Progenitor cell of endocrine pancreas (in vitro differentiated cells): ENCODE measurements around the gene FAS. TPM values are rescaled to one million over a fixed set of nuclear protein-coding genes. Genes with fewer than 3 reads are reported as not detected.

Experiments
- DNase-seq: peaks from one replicate; pipeline ENCODE4 v3.0.0; 2021; ENCODE audit warnings: low spot score; ENCODE audit not compliant: unreplicated experiment
- H3K27ac Mint-ChIP-seq: 2 replicates; pipeline ENCODE4 v1.8.0; 2021; ENCODE audit warnings: mild to moderate bottlenecking, moderate library complexity, mixed read lengths
- H3K27me3 Mint-ChIP-seq: 2 replicates; pipeline ENCODE4 v1.8.0; 2021; ENCODE audit warnings: mixed read lengths
- H3K36me3 Mint-ChIP-seq: 2 replicates; pipeline ENCODE4 v1.8.0; 2022; ENCODE audit warnings: mixed read lengths; ENCODE audit not compliant: insufficient read depth
- H3K4me1 Mint-ChIP-seq: 2 replicates; pipeline ENCODE4 v1.8.0; 2021; ENCODE audit warnings: low read depth, mixed read lengths
- H3K4me3 Mint-ChIP-seq: 2 replicates; pipeline ENCODE4 v1.8.0; 2021; ENCODE audit warnings: low read depth, mild to moderate bottlenecking, moderate library complexity, mixed read lengths
- H3K9me3 Mint-ChIP-seq: 2 replicates; pipeline ENCODE4 v1.8.0; 2021; ENCODE audit warnings: low read depth, mixed read lengths
- CTCF ChIP-seq: fragments of 200-600 bp; sonication (generic); IDR thresholded peaks from one replicate; pipeline ENCODE4 v1.5.0; 2021; ENCODE audit warnings: antibody characterized with exemption, mild to moderate bottlenecking; ENCODE audit not compliant: unreplicated experiment
- total RNA-seq: library from RNA; stranded (reverse); gene quantifications from 2 replicates; pipeline ENCODE4 v1.2.1, GENCODE V29; 2021

FAS gene
- total RNA-seq, 1 donor from 2014 or later, result 1.9 TPM

- Mint-ChIP-seq H3K4me3 (no peak overlapping the region), H3K27ac (no peak overlapping the region), H3K27me3 (peaks cover 34% of the 10 kb centered on the region), H3K9me3 (no peaks in the 10 kb centered on the region), H3K36me3 (no peaks in the 10 kb centered on the region), H3K4me1 (peaks cover 5% of the 10 kb centered on the region)
- no peak for DNase-seq
- no peak for TF ChIP-seq CTCF
Measured at GRCh38 chr10:89035461-89035860, 44.9 kb downstream of the FAS start.

GRCh38 chr10:89037096-89037495, 46.5 kb downstream of the FAS start:
- Mint-ChIP-seq H3K36me3 (no peaks in the 10 kb centered on the region), H3K27ac (no peak overlapping the region), H3K9me3 (no peaks in the 10 kb centered on the region), H3K4me3 (no peak overlapping the region), H3K4me1 (peaks cover 2% of the 10 kb centered on the region), H3K27me3 (peaks cover 22% of the 10 kb centered on the region)
- TF ChIP-seq CTCF, result no peak
- no peak for DNase-seq

- Mint-ChIP-seq H3K27me3 (peaks cover 4% of the 10 kb centered on the region), H3K4me1 (no peaks in the 10 kb centered on the region), H3K27ac (no peak overlapping the region), H3K36me3 (no peaks in the 10 kb centered on the region), H3K4me3 (no peak overlapping the region), H3K9me3 (no peaks in the 10 kb centered on the region)
- no peak for TF ChIP-seq CTCF
- no peak for DNase-seq
Measured at GRCh38 chr10:89042562-89042961, 52.0 kb downstream of the FAS start.

GRCh38 chr10:89043052-89043451, 52.5 kb downstream of the FAS start:
- no peak overlapping the region for H3K27ac Mint-ChIP-seq
- no peak for TF ChIP-seq CTCF
- no peaks in the 10 kb centered on the region for H3K36me3 Mint-ChIP-seq
- peaks cover 6% of the 10 kb centered on the region for H3K27me3 Mint-ChIP-seq
- H3K9me3 Mint-ChIP-seq, result no peaks in the 10 kb centered on the region
- H3K4me3 Mint-ChIP-seq, result no peak overlapping the region
- no peaks in the 10 kb centered on the region for H3K4me1 Mint-ChIP-seq
- no peak for DNase-seq

- Mint-ChIP-seq H3K27me3 (peaks cover 8% of the 10 kb centered on the region), H3K27ac (no peak overlapping the region), H3K9me3 (no peaks in the 10 kb centered on the region), H3K36me3 (no peaks in the 10 kb centered on the region), H3K4me1 (no peaks in the 10 kb centered on the region), H3K4me3 (no peak overlapping the region)
- no peak for DNase-seq
- no peak for TF ChIP-seq CTCF
Measured at GRCh38 chr10:89047397-89047796, 56.8 kb downstream of the FAS start.
